SH-SY5Y (cell line): ENCODE results near the gene HAUS3.

ENCODE experiments used
- GATA2 ChIP-seq: IDR thresholded peaks from 2 replicates; pipeline ENCODE4 v1.6.1; 2011; ENCODE audit warnings: mild to moderate bottlenecking, low read depth, low read length
- GATA3 ChIP-seq: IDR thresholded peaks from 2 replicates; pipeline ENCODE4 v1.6.1; 2011; ENCODE audit warnings: low read depth, mild to moderate bottlenecking, low read length, moderate library complexity

DNA sequence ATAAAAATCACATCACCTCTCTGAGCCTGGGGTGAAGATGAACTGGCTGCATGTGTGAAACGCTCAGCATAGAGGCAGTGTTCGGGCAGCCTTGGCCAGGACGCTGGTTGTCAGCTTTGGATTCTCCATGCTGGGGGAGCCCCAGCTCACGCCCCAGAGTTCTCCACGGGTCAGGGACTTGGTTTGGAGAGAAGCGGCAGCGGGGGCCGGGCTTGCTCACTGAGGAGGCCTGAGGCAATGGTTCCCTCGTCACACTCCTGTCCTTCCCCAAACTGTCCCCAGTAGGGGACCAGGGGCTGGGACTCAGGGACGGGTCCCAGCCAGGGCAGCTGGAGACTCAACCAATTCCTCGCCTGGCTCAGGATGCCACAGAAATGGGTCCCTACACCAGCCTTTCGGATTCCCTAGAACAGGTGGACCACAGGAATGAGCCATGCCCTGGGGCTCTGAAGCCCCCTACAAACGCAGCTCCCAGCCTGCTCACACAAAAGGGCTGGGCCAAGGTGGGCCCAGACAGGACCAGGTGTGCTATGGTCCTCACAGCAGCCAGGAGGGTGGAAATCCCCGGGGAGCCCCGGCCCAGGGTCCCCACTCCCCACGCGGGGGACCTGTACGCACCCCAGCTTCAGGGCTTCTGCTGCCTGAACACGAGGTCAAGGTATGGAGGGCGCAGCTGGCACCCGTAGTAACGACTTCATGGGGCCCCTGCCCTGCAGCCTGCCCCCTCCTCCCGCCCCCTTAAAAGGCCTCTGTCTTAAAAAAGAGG, 18.6 kb upstream of the HAUS3 start:
- TF ChIP-seq GATA2 (no peak), GATA3 (no peak)
